Prostate gland (tissue), 2 donors: Measurements from ENCODE around the gene CNGA2.

Experiments used
- CTCF ChIP-seq, 4 experiments: fragments of 200-600 bp in 2 of 4; fragments of 450-650 bp in 2 of 4; sonication (generic) in 2 of 4; IDR thresholded peaks; 1 replicate in 3 of 4; 2 replicates in 1 of 4; pipeline ENCODE4 v1.5.1; 2016 to 2019; ENCODE audit warnings: antibody characterized with exemption in 4 of 4, mild to moderate bottlenecking in 2 of 4, moderate library complexity in 2 of 4
- POLR2A ChIP-seq: fragments of 450-650 bp; IDR thresholded peaks from one replicate; pipeline ENCODE4 v1.6.1; 2016; ENCODE audit warnings: antibody characterized with exemption, mild to moderate bottlenecking

GRCh38 chrX:151710457-151710856 is 24.1 kb upstream of the CNGA2 start:
- TF ChIP-seq CTCF (IDR thresholded peaks at IDR 0.05): no peak
- TF ChIP-seq POLR2A: no peak
